Endometrial microvascular endothelial cells (primary cell): Measurements from ENCODE around the gene C3orf52. TPM values are rescaled to one million over a fixed set of nuclear protein-coding genes. Genes with fewer than 3 reads are reported as not detected.
"Not testable (repeated sequence)": the region's sequence is repeated elsewhere in the genome, so short reads cannot be mapped to it uniquely, and the experiment has no call there.

Experiments
- in situ Hi-C: cut with HindIII; loops from 2 replicates; pipeline ENCODE4 v1.10.0; 2017; ENCODE audit warnings: low sequenced_read_pairs, low pct_unique_long_range_greater_than_20kb; ENCODE audit errors: inconsistent ontology term
- total RNA-seq: library from RNA; depleted of rRNA; stranded (reverse); fragments of >200 nt; gene quantifications from one replicate; pipeline ENCODE4 v1.2.3, GENCODE V29; 2015; ENCODE audit errors: inconsistent ontology term

The C3orf52 gene, protein sequence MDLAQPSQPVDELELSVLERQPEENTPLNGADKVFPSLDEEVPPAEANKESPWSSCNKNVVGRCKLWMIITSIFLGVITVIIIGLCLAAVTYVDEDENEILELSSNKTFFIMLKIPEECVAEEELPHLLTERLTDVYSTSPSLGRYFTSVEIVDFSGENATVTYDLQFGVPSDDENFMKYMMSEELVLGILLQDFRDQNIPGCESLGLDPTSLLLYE
- 1.5 TPM for total RNA-seq

DNA sequence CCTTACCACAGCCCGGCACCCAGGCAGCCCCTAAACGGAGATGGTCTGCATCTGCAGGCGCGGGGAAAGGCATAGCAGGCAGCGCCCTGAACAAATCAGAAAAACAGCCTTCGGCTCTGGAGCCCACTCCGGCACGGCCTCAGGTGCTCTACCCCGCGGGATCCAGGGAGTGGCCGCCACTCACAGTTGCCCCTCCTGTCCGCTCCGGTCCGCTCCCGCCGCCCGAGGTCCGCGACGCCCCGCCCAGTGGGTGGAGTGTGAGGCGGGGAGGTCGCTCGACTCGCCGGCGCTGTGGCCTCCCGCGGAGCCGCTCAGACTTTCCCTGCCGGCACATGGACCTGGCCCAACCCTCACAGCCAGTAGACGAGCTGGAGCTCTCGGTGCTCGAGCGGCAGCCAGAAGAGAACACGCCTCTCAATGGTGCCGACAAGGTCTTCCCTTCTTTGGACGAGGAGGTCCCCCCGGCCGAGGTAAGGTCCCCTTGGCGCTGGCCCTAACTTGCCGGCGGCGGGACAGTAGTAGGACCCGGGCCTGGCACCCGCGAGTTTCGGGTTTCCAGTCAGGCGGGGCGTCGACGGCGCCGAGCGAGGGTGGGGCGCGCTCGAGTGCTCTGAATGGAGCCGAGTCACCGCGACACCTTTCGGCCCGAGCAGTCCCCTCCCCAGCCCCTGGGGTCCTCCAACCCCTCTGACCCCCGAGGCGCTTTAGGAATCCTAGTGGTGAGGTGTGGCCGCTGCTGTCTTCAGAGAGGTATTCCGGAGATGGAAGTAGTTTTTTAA lies at the start of gene C3orf52:
Gene C3orf52 (plus strand): TSS at position 314 of the 779 bp plus-strand sequence. CDS start 19 bp downstream, at position 333.
- in situ Hi-C loops: no loop called here

DNA sequence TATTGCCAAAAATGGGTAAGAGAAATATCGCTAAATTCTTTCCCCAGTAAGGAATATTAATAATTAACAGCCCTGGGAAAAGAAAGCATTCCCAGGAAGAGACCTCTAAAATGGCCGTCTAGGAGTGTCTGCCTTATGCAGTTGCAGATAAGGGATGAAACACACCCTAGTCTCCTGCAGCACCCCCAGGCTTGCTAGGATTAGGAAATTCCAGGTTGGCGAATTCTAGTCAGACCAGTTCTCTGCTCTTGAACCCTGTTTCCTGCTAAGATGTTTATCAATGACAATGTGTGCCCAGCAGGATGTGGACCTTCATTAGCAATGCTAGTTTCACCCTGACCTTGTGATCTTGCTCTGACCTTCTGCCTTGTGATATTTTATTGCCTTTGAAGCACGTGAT lies 49.0 kb upstream of the C3orf52 start:
- in situ Hi-C loops: not testable (repeated sequence)

DNA sequence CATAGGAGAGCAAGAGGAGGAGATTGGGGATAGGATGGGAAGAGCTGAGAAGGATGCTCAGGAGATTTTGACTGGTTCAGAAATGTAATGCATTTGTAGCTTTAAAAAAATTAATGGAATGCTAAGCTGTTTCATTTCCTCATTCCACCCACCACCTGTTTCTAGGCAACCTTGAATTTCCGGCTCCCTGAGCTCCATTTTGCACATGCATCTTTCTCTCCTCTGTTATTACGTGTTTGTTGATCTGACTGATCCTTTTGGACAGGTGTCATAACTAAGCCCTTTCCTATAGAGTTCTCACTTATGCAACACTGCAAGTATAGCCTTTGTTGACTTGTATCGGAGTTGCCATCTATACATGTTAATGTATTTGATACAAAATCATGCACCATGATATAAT lies 47.3 kb upstream of the C3orf52 start:
- in situ Hi-C loops: no loop called here

DNA sequence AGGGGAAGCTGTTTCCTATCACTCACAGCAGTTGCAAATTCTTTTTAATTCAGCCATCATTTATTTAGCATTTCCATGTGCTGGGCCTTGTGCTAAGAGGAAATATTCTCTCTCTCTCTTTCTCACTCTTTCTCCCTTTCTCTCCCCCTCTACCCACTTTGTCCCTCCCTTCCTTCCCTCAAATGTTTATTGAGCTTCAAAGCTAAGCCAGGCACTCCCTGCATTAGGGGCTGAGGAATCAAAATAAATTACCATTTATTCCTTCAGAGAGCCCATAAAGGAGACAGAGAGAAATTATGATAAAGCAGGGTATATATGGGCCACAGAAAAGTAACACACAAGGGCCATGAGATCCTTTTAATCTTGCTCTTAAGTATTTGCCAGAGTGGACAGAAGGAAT lies 44.9 kb upstream of the C3orf52 start:
- in situ Hi-C loops: no loop called here

DNA sequence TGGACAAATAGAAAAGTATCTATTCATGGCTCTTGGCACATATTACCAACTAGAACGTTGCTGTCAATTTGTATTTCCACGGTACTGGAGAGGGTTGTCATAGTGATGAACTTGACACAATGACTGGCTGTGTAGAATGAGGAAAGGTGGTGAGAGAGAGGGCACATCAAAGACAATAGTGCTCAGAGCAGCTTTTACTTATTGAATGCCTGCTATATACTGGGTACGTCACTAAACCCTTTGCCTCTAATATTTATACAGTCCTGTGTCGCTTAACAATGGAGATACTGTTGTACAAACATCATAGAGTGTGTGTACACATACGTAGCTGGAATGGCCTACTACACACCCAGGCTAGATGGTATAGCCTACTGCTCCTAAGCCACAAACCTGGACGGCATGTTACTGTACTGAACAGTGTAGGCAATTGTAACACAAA lies 43.3 kb upstream of the C3orf52 start:
- in situ Hi-C loops: no loop called here

DNA sequence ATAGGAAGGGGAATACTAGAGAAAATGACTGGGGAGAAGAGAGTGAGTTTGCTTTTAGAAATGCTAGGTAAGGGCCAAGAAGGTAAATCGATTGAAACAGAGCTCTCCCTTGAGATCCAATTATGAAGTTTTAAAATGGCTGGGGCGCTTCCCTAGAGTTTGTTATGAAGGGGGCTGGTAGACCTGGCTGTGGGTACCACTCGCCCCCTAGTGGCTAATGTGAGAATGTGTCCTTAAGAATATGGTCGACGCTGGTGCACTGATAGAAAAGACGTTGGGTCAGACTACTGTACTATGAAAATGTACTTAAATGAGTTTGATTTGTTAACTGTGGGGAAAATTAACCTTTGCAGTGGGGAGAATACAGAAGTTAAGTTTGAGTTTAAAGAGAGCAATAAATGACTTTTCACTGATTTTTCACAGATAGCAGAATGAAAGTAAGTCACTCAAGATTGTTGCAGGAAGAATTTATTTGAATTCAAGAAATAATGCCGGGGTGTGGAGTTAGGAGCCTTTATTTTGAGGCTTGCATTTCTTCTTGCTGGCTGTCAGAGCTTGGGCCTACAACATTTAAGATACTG lies 42.5 kb upstream of the C3orf52 start:
- in situ Hi-C loops: no loop called here

DNA sequence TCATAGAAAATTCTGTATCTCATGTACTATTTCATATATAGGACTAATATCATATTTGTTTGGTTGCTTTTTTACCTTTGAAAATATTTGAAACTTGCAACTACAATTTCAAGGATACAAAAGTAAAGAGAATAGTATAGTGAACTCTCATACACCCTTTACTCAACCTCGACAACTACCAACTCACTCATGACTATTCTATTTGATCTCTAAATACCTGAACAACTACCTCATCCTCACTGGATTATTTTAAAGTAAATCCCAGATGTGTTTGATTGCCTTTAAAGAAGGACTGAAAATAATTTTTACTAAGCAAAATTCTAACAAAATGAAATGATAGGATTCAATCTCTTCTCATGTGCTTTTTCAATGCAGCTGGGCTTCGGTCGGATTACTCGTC lies 39.6 kb upstream of the C3orf52 start:
- in situ Hi-C loops: no loop called here

DNA sequence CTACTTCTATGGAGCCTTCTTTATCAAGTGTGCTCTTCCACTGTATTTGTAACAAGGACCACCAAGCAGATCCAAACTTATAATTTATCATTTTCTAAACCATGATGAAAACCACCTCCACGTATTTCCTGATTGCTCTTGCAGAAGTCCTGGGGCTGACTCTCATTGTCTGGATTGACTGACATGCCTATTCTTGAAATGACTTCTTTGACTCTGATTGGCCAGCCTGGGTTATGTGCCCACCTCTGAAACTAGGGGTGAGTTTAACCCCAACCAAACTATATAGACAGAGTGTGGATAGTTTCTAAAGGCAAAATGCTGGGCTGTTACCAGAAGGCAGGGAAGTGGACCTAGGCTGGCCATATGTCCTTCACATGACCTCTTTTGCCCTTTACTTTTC lies 38.9 kb upstream of the C3orf52 start:
- in situ Hi-C loops: no loop called here

DNA sequence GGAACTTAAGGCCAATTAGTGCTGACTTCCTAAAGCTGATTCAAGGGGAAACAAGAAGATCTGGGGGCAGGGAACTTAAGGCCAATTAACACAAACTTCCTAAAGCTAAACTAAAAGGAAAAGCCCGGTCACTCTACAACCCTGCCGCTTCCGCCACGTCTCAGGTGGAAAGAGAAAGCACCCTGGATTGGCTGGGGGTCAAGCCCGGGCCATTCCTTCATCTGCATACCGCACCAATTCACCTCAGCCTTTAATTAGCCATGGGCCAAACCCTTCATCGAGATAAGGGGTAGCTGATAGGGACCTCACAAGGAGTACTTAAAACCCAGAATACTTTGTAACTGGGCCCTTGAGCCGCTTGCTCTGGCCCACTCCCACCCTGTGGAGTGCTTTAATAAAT lies 37.3 kb upstream of the C3orf52 start:
- in situ Hi-C loops: no loop called here

DNA sequence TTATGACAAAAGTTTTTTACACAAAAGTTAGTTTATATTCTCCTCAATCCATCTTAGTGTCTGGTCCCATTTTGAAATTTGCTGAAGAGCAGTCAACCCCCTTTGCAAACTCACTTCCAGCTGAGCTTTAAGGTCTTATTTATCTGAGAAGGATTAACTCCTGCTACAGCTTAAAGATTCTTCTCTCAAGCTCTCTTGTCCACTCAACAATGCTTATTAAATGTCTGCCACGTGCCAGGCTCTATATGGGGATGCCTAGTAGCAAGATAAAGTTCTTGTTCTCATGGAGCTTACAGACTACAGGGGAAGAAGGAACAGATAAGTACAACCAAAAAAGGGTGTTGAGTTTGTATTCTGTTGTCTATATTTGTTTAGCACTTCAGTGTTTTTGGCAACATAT lies 33.0 kb upstream of the C3orf52 start:
- in situ Hi-C loops: no loop called here

DNA sequence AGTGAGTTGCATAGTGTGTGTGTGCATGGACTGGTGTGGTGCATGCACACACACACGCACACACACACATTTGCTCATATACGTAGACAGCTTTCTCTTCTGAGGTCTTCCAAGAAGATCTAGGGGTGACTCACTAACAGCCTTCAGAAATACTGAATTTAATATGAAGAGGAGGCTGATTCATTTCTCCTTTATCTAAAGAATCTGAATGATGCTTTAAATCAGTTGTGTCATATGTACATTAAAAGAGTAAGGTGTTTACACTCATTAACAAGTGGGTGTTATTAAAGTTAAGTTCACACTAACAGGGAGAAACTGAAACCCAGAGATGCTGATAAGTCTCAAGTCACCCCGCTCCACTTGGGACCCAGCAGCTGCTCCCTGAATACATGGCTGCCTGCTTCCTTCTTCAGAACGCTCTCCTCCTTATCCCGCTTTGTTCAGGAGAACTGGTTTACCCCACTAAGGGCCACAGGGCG lies 29.7 kb upstream of the C3orf52 start:
- in situ Hi-C loops: no loop called here

DNA sequence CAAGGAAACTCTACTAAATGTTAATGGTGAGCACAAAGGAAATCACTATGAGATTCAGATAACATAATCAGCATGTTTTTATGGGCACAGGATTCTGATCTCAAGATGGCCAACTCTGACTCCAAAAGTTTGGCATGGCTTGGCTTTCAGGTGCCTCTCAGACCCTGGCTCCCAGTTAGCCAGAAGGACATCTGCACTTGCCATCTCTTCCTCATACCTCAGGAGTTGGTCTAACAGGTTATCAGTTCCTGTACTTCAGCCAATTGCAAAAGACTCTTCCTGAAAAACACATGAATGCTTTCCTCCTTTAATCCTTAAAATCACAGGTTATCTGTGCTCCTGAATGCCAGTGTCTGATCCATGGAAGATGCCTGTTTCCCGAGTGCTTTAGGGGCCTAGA lies 26.7 kb upstream of the C3orf52 start:
- in situ Hi-C loops: no loop called here

DNA sequence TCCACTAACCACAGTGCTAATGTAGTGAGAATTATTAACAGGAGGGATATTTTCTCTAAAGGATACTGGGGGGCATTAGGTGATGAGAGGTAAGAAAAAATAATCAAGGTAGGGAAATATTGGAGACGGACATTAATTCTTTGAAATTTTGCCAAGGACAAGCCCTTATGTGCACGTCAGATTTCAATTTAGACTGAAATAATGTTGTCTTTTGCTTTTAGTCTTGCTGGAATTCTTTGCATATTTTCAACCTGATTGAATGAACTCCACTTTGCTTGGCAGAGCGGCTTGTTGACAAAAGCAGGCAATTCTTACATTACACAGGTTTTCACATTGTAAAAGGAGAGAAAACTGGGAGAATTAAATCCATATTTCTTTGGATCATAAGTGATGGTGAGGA lies 25.0 kb upstream of the C3orf52 start:
- in situ Hi-C loops: no loop called here

DNA sequence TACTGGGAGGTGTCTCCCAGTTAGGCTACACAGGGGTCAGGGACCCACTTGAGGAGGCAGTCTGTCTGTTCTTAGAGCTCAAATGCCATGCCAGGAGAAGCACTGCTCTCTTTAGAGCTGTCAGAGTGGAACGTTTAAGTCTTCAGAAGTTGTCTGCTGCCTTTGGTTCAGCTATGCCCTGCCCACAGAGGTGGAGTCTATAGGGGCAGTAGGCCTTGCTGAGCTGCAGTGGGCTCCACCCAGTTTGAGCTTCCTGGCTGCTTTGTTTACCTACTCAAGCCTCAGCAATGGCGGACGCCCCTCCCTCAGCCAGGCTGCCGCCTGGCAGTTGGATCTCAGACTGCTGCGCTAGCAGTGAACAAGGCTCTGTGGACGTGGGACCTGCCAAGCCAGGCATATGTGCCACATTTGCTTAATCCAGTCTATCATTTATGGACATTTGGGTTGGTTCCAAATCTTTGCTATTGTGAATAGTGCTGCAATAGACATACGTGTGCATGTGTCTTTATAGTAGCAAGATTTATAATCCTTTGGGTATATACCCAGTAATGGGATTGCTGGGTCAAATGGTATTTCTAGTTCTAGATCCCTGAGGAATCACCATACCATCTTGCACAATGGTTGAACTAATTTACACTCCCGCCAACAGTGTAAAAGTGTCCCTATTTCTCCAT lies 13.7 kb upstream of the C3orf52 start:
- in situ Hi-C loops: not testable (repeated sequence)

DNA sequence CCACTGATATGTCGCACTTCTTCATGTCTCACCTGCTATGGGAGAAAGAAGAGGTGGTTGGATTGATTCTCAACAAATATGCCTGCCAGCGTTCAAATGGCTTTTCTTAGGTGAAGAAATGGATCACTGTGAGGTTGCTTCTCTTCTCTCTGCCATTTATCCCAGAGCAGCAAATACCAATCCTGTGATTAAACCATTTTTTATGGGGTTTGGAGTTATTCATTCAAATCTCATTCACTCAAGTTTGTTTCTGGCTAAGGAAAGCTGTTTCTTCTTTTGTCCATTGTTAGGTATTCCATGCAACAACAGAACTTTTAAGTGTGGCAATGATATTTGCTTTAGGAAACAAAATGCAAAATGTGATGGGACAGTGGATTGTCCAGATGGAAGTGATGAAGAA lies 12.2 kb upstream of the C3orf52 start:
- in situ Hi-C loops: no loop called here

DNA sequence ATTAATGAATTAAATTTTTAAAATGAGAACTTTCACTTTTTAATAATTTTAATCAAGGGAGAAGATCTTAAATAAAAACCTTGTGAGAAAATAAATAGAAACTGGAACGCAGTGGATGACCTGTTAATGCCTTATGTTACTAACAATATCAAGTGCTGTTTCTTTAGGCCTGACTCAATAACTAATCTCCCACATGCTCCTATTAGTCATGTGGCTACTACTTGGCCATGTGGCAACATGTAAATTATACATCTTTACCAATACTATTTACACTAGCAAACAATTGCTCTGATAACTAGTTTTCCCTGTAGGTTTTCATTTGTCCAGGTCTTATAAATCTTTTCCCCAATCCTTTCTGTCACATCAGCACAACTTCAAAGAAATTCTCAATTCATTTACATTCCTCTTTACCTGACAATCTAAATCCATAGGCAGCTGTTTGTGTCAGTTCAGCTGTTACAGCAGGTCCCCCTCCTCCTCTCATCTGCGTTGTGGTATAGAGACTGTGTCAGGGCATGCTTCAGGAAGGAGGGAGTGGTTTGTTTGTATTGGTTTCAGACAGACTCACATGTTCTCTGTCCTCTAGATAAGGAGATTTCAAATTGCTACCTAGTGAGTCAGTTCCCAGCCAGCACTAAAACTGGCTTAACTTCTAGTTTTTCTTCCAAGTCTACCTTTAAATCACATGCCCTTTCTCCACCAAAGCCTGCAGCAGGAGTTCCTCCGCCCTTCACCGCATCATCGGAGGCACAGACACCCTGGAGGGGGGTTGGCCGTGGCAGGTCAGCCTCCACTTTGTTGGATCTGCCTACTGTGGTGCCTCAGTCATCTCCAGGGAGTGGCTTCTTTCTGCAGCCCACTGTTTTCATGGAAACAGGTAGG lies 11.3 kb upstream of the C3orf52 start:
- in situ Hi-C loops: no loop called here

DNA sequence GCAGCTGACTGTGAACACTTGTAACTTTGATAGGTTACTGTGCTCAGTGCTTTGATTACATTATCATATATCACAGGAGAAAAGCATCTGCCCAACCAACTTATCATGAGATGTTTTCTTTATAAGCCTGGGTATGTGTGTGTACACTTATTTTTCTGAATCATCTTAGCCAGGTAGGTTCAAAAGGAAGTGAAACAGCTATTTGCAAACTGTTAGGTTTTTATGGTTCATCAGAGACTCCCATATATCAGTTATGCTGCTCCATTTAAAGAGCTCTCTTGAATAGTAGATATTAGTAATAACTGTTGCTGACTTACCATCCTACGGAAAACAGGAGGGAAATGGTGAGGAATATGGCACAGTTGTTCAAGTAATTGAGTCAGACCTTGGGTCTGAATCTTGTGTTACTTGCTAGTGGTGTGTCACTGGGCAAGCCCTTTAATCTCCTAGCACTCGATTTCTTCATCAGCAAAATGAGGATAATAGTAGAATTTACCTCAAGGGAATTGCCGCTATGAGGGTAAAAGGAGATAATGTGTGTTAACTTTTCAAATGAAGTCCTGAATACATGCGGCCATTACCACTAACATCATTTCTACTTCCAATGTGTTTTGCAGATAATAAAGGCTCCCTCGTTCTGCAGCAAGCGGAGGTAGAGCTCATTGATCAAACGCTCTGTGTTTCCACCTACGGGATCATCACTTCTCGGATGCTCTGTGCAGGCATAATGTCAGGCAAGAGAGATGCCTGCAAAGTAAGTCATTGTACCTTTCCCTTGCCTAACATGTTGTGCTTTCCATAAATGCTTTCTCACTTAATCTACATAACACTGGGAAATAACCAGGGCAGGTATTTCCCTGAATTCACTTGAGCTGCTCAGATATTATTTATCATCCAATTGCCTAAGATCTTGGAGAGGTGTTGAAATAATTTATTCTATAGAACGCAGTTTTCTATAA lies 7.8 kb upstream of the C3orf52 start:
- in situ Hi-C loops: no loop called here

DNA sequence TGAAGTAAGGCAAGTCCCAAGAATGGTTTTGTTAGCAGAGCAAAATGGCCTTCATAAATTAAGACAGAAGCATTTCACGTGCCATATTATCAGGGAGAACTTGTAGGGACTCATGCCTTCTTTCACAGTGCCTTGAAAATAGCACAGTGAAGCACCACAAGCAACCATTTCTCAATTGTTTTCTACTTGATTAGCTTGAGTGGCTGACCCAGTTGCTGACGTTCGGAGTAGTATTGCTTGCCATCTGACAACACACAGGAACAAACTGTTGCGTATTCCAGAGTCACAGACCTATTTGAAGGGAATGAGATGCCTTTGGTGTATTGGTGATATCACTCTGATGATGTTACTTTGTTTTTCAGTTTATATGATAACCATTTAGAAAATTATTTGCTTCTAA lies 3.0 kb upstream of the C3orf52 start:
- in situ Hi-C loops: no loop called here
